SK-N-SH treated with all-trans-retinoic acid at 6 μM for 48 hours (cell line): ENCODE measurements around the gene ZCCHC2.

Experiments
- ATAC-seq: fragments of 200-7000 bp; cut with Tn5 transposase; 3 replicates; pipeline ENCODE4 v1.9.1; 2020; ENCODE audit warnings: mild to moderate bottlenecking, moderate library complexity
- BACH2 ChIP-seq: fragments of 250-450 bp; sonication (Bioruptor Pico); IDR thresholded peaks from 2 replicates; pipeline ENCODE4 v1.9.0; 2021; ENCODE audit warnings: mild to moderate bottlenecking, borderline replicate concordance
- CREB5 ChIP-seq: fragments of 250-450 bp; sonication (Bioruptor Pico); IDR thresholded peaks from 2 replicates; pipeline ENCODE4 v1.5.1; 2020; ENCODE audit warnings: low read depth, mild to moderate bottlenecking, moderate library complexity
- CSRNP3 ChIP-seq: fragments of 250-450 bp; sonication (Bioruptor Pico); IDR thresholded peaks from 2 replicates; pipeline ENCODE4 v1.5.1; 2021; ENCODE audit warnings: mild to moderate bottlenecking, moderate library complexity
- ESRRG ChIP-seq: fragments of 250-450 bp; sonication (Bioruptor Pico); IDR thresholded peaks from 2 replicates; pipeline ENCODE4 v1.6.1; 2021; ENCODE audit warnings: mild to moderate bottlenecking
- GLIS3 ChIP-seq: fragments of 250-450 bp; sonication (Bioruptor Pico); IDR thresholded peaks from 2 replicates; pipeline ENCODE4 v1.5.0; 2020; ENCODE audit warnings: mild to moderate bottlenecking, moderate library complexity
- ISL1 ChIP-seq: fragments of 250-450 bp; sonication (Bioruptor Pico); IDR thresholded peaks from 2 replicates; pipeline ENCODE4 v2.1.2; 2022; ENCODE audit warnings: mild to moderate bottlenecking, moderate library complexity
- OSR1 ChIP-seq: fragments of 250-450 bp; sonication (Bioruptor Pico); IDR thresholded peaks from 2 replicates; pipeline ENCODE4 v1.8.0; 2022; ENCODE audit warnings: moderate library complexity, mild to moderate bottlenecking, inconsistent platforms
- PATZ1 ChIP-seq: fragments of 250-450 bp; sonication (Bioruptor Pico); IDR thresholded peaks from 2 replicates; pipeline ENCODE4 v1.8.0; 2020; ENCODE audit warnings: mild to moderate bottlenecking, moderate library complexity, borderline replicate concordance
- POU6F1 ChIP-seq: fragments of 250-450 bp; sonication (Bioruptor Pico); IDR thresholded peaks from 2 replicates; pipeline ENCODE4 v1.8.0; 2021; ENCODE audit warnings: low read depth, mild to moderate bottlenecking, moderate library complexity, borderline replicate concordance
- RARB ChIP-seq: fragments of 250-450 bp; sonication (Bioruptor Pico); IDR thresholded peaks from 2 replicates; pipeline ENCODE4 v1.8.0; 2021; ENCODE audit warnings: mild to moderate bottlenecking, moderate library complexity
- SNAI2 ChIP-seq: fragments of 250-450 bp; sonication (Bioruptor Pico); IDR thresholded peaks from 2 replicates; pipeline ENCODE4 v1.5.0; 2020; ENCODE audit warnings: mild to moderate bottlenecking, moderate library complexity
- TSHZ2 ChIP-seq: fragments of 250-450 bp; sonication (Bioruptor Pico); IDR thresholded peaks from 2 replicates; pipeline ENCODE4 v1.5.0; 2020; ENCODE audit warnings: mild to moderate bottlenecking, moderate library complexity
- ZC3H10 ChIP-seq: fragments of 250-450 bp; sonication (Bioruptor Pico); IDR thresholded peaks from 2 replicates; pipeline ENCODE4 v1.5.1; 2021; ENCODE audit warnings: mild to moderate bottlenecking, moderate library complexity
- ZFP30 ChIP-seq: fragments of 450-650 bp; formaldehyde crosslinking; IDR thresholded peaks from 2 replicates; pipeline ENCODE4 v1.5.0; 2022; ENCODE audit warnings: mild to moderate bottlenecking, moderate library complexity
- ZNF565 ChIP-seq: fragments of 450-650 bp; formaldehyde crosslinking; conservative IDR thresholded peaks from 2 replicates; pipeline ENCODE4 v1.5.0; 2020; ENCODE audit warnings: low read depth, mild to moderate bottlenecking, moderate library complexity
- ZNF70 ChIP-seq: fragments of 450-650 bp; formaldehyde crosslinking; IDR thresholded peaks from 2 replicates; pipeline ENCODE4 v1.5.0; 2020; ENCODE audit warnings: mild to moderate bottlenecking, moderate library complexity
- ZNF8 ChIP-seq: fragments of 450-650 bp; formaldehyde crosslinking; IDR thresholded peaks from 2 replicates; pipeline ENCODE4 v1.5.0; 2020; ENCODE audit warnings: mild to moderate bottlenecking, moderate library complexity

Gene ZCCHC2

GRCh38 chr18:62577765-62578164 lies 54.9 kb downstream of the ZCCHC2 start:
- ATAC-seq, result no peak
- TF ChIP-seq ZNF8 (CRISPR knock-in tag) (no peak), ESRRG (CRISPR knock-in tag) (no peak), TSHZ2 (CRISPR knock-in tag) (no peak), ISL1 (CRISPR knock-in tag) (no peak), ZFP30 (no peak), OSR1 (CRISPR knock-in tag) (no peak), ZNF565 (CRISPR knock-in tag) (no peak)

GRCh38 chr18:62578980-62579511 lies 56.2 kb downstream of the ZCCHC2 start:
- TF ChIP-seq ESRRG (CRISPR knock-in tag) (no peak), GLIS3 (CRISPR knock-in tag) (no peak), ZNF70 (CRISPR knock-in tag) (no peak), OSR1 (CRISPR knock-in tag) (no peak)
- TF ChIP-seq, all 23 proteins: peak for 0
- no peak for ATAC-seq

- TF ChIP-seq GLIS3 (CRISPR knock-in tag) (no peak), ZC3H10 (CRISPR knock-in tag) (no peak), SNAI2 (CRISPR knock-in tag) (no peak), POU6F1 (CRISPR knock-in tag) (no peak), ZNF8 (CRISPR knock-in tag) (no peak), BACH2 (CRISPR knock-in tag) (no peak), TSHZ2 (CRISPR knock-in tag) (no peak), ZNF565 (CRISPR knock-in tag) (no peak), PATZ1 (CRISPR knock-in tag) (no peak), CSRNP3 (CRISPR knock-in tag) (no peak), RARB (no peak), ZFP30 (no peak), CREB5 (no peak)
- ATAC-seq, result no peak
Measured at GRCh38 chr18:62583376-62583775, 60.6 kb downstream of the ZCCHC2 start.
